HG03342 (cell line): ENCODE results near the gene TESPA1.
A peak's percentile ranks its signal among the peaks of the same experiment; 100 is the strongest.

Source experiments
- ATAC-seq: cut with Tn5 transposase; IDR thresholded peaks from one replicate; pipeline ENCODE4 v1.9.1; 2021; ENCODE audit warnings: mild to moderate bottlenecking, moderate library complexity; ENCODE audit not compliant: unreplicated experiment

TESPA1 gene, protein sequence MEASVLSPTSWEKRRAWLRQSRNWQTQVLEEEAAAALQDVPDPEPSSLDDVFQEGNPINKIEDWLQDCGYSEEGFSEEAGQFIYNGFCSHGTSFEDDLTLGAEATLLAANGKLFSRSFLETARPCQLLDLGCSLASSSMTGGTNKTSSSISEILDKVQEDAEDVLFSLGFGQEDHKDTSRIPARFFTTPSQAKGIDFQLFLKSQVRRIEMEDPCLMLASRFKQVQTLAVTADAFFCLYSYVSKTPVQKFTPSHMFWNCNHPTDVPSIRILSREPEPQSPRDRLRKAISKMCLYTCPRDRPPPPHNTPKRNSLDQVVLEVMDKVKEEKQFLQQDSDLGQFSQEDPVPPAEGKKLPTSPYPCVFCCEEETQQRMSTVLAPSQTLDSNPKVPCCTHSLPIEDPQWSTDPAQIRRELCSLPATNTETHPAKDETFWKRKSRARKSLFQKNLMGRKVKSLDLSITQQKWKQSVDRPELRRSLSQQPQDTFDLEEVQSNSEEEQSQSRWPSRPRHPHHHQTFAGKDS

GRCh38 chr12:54984658-54985376, at the start of gene TESPA1:
TSS of gene TESPA1 (minus strand) at chr12:54984762. CDS start at chr12:54974562, 10,200 bp downstream.
- peak; percentile 94 for ATAC-seq

DNA sequence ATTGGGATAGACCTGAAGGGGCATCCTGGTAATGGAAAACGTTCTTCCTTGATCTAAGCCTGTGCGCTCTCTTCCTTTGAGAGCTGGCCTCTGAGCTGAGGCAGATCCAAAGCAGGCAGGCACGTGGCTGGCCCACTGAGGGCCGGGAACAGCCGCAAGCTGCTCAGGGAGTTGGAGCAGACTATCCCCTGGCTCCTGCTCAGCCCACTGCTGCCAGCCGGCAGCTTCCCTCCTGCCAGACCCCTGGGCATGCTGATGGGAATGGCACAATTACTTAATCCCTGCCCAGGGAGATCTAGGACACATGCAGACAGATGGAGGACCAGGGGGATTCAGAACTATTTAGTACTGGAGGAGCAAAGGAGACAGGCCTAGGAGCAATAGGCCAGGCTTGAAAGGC, 49.7 kb upstream of the TESPA1 start:
- no peak for ATAC-seq

DNA sequence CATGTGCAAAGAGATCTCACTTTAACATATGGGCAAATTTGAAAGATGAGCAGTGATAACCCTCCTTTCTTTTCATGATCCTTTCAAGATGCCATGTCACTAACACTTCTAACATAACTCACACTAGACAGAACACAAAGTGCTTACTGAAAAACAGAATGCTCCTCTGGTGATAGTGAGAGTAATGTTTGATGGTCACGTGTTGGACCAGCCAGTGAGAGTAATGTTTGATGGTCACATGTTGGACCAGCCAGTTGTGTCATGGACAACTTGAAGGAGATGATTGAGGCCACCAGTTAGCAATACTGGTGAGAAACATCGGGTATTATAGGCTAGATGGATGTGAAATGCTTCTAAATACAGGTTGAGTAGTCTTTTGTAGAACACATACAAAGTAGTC, 40.9 kb upstream of the TESPA1 start:
- ATAC-seq, result no peak

GRCh38 chr12:55024575-55024974, 40.0 kb upstream of the TESPA1 start:
- no peak for ATAC-seq

GRCh38 chr12:55019784-55020183, 35.2 kb upstream of the TESPA1 start, which contains the start of gene NEUROD4:
TSS of gene NEUROD4 (plus strand) at chr12:55019974. CDS start at chr12:55026440, 6,466 bp downstream.
- no peak for ATAC-seq

DNA sequence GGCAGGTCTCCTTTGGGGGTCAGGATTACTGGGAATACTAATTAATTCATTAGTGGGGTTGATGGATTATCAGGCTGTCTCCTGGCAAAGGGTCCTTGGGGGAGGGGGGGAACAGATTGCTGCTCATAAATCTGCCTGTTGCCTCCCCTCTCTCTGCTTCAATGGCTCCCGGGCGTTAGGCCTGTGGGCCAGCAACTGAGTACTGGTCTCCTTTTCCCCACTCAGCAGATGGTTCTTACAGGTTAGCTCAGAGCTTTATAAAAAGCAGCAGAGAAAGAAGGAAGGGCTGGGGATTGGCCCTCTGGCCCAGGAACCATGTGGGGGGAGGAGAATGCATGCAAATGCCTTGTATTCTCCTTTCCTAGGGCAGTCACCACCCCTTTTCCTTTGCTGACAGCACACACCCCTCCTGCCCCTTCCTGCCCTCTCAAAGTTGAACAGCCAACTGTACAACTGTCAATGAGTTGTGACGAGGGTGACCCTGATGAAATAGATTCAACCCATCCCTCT, 32.9 kb upstream of the TESPA1 start:
- ATAC-seq, result no peak

DNA sequence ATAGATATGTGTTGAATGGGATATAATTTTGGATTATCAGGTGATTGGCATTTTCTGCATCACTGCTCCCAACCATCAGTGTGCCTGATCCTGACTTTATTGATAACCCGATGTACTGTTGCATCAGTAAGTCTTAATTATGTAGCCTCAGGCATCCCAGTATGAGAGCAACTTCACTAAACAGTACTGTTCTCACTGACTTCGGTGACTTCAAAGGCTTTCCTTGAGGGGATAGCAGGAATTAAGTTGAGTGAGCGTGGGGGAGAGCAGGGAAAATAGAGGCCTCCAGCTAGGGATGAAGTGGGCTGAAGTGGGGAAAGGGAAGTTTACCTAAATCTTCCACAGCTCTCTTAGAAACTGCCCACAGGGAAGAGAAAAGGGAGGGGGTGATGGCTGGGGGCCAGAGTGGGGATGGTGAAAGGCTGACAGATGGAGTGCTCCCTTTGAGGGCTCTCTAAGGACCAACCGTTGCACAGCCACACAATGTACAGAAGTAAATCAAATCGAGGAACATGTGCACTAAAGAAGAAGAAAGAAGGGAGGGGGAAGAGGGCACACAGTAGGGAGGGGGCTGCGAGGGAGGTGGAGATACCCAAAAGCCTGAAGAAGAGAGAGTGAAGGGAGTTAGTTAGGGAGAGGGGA, 24.5 kb upstream of the TESPA1 start:
- no peak for ATAC-seq

- ATAC-seq, result no peak
Measured at GRCh38 chr12:55002355-55002754, 17.8 kb upstream of the TESPA1 start.

DNA sequence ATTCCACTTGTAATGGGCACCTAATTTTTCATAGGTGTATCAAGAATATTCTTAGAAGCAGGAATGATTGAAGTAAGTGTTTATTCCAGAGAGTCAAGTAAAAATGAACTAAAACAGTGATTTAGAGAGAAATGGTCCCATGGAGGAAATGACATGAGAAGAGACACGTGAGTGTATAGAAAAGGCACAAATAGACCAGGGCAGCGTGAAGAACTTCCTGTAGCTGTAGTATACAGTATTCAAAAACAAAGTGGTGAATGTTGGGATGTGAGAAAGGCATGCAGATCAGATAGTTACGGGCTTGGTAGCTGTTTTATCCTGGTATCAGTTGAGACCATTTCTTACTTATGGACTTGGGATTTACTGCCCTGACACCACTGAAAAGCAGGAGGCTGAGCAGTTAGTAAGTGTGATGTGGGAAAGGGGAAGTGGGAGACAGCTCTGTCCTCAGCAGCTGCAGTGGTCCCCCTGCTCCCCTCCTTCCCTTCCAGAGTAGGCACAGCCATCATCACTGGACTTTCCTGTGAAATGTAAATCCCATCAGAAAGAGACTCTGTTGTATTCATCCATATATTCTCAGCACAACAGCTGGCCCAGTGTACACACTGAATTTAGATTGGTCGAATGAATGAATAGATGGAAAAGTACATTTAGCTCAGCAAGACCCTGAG, 16.8 kb upstream of the TESPA1 start:
- ATAC-seq, result no peak

DNA sequence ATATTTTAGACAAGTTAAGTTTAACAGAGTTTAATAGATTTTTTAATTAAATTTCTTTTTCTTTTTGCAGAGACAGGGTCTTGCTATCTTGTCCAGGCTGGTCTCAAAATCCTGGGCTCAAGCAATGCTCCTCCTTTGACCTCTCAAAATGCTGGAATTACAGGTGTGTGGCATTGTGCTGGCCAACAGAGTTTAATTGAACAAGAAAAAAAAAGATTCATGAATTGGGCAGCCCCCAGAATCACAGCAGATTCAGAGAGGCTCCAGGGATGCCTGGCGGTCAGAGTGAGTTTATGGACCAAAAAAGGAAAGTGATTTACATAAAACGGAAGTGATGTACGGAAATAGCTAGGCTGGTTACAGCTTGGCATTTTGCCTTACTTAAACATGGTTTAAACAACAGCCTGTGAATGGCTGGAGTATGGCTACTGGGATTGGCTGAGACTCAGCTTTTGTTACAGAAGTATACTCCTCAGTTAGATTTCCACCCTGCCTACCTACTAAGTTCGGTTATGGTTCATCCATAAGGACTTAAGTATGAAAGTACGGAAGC, 14.5 kb upstream of the TESPA1 start:
- ATAC-seq, result no peak

DNA sequence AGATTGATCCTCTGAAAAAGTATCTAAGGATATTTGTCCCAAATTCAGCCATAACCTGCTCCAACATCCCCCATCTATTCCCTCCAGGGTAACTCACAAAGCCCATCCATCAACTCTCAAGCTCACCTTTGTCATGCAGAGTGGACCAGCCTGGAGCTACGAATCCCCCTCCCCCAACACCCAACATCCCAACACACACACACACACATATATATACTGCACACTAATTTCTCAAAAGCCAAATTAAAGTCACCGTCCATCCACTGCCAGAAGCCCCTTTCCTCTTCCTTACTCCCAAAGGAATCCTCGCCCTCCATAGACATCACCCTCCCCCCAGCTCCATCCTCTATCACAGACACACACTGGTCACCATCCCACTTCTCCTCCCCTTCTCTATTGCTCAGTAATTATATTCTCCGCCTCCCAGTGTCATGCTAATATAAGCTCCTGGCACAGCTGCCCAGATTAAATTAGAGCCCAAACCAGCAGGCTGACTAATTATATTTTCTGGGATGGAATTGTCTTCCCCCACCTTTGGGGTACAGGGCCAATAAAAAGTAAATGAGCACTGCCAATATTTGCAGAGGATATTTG, 13.5 kb upstream of the TESPA1 start:
- no peak for ATAC-seq

GRCh38 chr12:54996205-54996604, 11.6 kb upstream of the TESPA1 start:
- no peak for ATAC-seq

GRCh38 chr12:54993181-54993835, 8.7 kb upstream of the TESPA1 start:
- ATAC-seq, result peak; percentile 44

DNA sequence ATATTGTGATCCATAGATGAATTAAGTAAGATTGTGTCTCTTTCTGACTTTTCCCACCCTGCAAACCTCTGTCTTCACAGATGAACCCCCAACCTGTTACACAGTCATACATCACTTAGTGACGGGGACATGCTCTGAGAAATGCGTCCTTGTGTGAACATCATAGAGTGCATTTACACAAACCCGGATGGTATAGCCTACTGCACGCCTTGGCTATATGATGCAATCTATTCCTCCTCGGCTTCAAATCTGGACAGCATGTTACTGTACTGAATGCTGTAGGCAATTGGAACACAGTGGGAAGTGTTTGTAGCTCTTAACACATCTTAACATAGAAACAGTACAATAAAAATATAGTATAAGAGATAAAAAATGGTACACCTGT, 7.4 kb upstream of the TESPA1 start:
- peak; percentile 53 for ATAC-seq

DNA sequence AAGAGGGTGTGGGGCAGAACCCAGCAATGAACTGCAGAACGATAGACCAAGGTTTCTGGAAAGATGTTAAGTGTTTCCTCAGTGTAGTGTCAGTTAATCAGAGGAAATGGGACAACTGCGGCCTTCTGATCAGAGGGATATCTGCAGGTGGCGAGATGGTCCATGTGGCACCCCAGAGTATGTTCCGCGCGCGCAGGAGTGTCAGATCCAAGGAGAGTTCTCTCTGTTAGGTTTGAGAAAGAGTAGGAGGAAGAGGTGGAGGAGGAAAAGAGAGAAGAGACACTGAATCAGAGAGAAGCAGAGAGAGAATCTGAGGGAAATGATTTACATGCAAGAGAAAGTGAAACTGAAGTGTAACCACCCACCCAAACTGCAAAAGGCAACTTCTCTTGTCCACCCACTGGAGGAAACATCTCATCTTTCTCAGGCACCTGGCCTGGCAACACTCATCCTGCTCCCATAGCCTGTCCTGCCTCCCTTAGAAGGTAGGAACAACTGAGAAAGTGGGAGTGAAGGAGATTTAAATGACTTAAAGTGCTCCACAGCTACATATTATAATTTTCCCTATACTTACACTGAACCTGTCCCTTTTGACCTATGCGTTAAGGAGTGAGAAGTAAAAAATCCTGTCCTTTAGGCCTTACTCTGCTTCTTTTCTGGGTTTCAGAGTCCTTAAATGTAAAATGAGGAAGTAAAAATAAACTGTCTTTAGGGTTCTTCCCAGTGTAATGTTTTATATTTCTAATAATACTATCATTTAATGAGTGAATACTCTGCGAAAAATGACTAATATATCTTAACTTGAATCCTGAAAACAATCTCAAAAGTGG, 6.8 kb upstream of the TESPA1 start:
- ATAC-seq, result peak; percentile 62

DNA sequence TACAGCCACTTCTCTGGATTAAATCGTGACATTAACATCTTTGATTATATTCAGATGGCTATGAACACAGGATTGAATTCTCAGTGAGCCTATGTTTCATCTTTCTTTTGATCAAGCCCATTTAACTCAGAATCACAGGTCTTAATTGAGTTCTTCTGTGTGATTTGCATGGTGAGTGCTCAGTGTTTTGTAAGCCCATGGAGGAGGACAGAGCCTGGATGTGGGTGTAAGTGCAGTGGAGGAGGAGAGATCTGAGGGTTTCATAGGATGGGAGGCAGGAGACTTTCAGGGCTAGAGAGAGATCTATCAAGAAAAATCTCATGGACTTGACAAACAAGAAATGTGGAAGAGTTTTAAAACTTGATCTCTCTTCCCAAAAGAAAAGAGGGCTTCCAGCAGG, 5.3 kb upstream of the TESPA1 start:
- no peak for ATAC-seq

- ATAC-seq, result peak; percentile 23
Measured at GRCh38 chr12:54988402-54989054, 4.0 kb upstream of the TESPA1 start.

DNA sequence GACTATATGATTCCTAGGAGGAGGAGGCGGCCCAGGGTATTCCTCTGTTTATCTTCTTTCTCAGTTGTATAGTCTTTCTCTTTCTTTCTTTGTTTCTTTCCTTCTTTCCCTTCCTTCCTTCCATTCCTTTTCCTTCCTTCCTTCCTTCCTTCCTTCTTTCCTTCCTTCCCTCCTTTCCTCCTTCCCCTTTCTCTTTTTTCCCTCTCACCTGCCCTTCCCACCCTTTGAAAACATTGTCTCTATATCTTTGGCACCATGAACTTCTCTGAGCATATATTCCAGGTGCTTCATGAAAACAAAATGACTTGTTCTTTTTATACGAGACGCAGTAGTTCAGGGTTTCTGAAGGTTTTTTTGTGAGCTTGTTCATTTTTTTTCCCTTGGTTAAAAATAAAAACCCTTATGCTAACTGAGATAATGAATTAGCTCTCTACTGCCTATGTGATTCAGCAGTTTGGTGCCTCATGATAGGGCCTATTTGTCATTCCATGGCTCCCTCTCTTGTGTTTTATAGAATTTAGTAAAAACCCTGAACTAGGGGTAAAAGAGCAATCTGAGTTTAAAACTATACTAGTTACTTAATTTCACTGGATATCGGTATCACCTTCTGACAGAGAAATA, 3.2 kb upstream of the TESPA1 start:
- no peak for ATAC-seq
